RPMI8226 (cell line): Measurements from ENCODE around the gene P2RX3.
A peak's percentile ranks its signal among the peaks of the same experiment; 100 is the strongest.
"Not testable (repeated sequence)": the region's sequence is repeated elsewhere in the genome, so short reads cannot be mapped to it uniquely, and the experiment has no call there.

Experiments used
- DNase-seq: peaks from one replicate; pipeline ENCODE4 v3.0.0-alpha.2; 2015

The P2RX3 gene

GRCh38 chr11:57327721-57328120, 10.4 kb upstream of the P2RX3 start:
- no peak for DNase-seq

GRCh38 chr11:57330029-57330428, 8.1 kb upstream of the P2RX3 start:
- DNase-seq = no peak

- no peak for DNase-seq
Observed at GRCh38 chr11:57331720-57332119, 6.4 kb upstream of the P2RX3 start.

- no peak for DNase-seq
Observed at GRCh38 chr11:57332694-57333440, 5.3 kb upstream of the P2RX3 start.

GRCh38 chr11:57335023-57335342, 3.2 kb upstream of the P2RX3 start:
- DNase-seq = no peak

- DNase-seq = peak; percentile 96
Observed at GRCh38 chr11:57335343-57336110, 2.6 kb upstream of the P2RX3 start, which contains the start of gene SSRP1. TSS of gene SSRP1 (minus strand) at chr11:57335892. CDS start at chr11:57335121, 771 bp downstream.

GRCh38 chr11:57336111-57336666, 2.0 kb upstream of the P2RX3 start:
- no peak for DNase-seq

- DNase-seq = not testable (repeated sequence)
Observed at GRCh38 chr11:57336856-57337255, 1.3 kb upstream of the P2RX3 start.

GRCh38 chr11:57339328-57339727, 1.2 kb downstream of the P2RX3 start:
- DNase-seq = no peak

DNA sequence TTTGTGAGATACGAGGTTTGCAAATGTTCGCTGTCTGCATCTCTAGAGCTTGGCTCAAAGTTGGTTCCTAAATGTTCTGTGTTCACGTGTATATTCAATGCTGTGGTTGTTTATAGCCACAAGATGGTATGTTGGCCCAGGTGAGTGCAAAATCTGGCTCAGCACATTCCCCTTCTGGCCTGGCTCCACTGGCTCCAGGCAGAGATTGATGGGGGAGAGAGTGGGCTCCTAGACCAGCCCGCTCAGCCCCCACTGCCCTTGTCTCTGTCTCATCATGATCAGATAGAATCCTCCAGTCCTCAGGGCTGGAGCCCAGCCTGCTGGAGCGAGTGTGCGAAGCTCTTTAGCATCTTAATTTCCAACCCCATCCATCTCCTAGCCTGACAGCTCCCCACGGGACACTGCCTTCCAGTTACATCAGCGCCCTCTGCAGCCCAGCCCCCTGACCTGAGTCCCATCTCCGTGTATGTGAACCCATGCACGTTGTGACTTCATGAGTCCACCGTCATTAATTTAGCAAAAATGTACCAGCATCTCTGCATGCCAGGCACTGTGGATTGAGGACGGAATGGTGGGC, 2.0 kb downstream of the P2RX3 start:
- peak; percentile 52 for DNase-seq

- DNase-seq = no peak
Observed at GRCh38 chr11:57341250-57341808, 3.2 kb downstream of the P2RX3 start.

GRCh38 chr11:57342702-57343101, 4.5 kb downstream of the P2RX3 start:
- no peak for DNase-seq

GRCh38 chr11:57343825-57344224, 5.7 kb downstream of the P2RX3 start:
- no peak for DNase-seq

- no peak for DNase-seq
Observed at GRCh38 chr11:57344826-57345225, 6.7 kb downstream of the P2RX3 start.

DNA sequence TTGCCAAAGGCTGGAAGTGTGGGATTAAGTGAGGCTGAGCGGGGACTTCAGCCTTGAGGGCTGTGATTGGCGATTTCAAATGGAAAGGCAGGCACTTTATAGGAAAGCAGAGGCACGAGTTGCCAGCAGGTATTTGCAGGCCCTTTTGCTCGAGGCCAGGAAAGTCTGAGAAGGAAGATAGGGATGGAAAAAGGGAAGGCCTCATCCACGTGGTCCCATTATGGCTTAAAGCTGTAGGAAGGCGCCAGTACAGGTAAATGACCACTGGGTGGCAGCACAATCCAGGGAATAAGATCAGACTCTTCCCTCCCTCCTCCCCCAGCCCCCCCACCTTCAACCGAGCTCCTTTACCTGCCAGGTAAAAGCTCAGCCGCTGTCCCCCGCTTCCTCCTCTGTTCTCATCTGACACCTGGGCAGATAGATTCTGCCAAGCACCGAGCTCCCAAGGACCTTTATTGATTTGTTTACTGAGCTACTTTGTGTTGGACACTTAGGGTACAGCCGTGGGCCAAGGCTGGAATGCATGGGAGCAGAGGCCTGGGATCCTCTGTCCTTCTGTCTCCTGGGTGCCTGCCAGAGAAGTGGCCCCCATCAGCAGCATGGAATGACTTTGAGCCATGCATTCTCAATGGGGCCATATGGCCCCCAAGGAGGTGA, 7.5 kb downstream of the P2RX3 start:
- DNase-seq = peak; percentile 85

DNA sequence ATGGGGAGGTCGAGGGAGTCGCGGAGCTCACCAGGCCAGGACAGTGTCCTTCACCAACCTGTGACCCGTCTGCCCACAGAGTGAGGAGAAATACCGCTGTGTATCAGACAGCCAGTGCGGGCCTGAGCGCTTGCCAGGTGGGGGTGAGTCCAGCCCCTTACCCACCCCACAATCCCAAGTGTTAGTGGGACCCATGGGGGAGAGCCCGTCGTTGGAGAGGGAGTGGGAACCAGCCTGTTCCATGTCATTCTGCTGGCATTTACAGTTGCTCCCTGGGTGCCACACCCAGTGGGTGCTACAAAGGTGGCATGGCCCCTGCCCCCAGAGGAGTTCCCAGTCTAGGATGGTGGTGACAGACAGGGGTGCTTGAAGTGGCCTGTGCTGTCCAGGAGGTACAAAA, 9.2 kb downstream of the P2RX3 start:
- no peak for DNase-seq

GRCh38 chr11:57348052-57348451, 9.9 kb downstream of the P2RX3 start:
- DNase-seq = no peak

- no peak for DNase-seq
Observed at GRCh38 chr11:57348636-57349313, 10.6 kb downstream of the P2RX3 start.

DNA sequence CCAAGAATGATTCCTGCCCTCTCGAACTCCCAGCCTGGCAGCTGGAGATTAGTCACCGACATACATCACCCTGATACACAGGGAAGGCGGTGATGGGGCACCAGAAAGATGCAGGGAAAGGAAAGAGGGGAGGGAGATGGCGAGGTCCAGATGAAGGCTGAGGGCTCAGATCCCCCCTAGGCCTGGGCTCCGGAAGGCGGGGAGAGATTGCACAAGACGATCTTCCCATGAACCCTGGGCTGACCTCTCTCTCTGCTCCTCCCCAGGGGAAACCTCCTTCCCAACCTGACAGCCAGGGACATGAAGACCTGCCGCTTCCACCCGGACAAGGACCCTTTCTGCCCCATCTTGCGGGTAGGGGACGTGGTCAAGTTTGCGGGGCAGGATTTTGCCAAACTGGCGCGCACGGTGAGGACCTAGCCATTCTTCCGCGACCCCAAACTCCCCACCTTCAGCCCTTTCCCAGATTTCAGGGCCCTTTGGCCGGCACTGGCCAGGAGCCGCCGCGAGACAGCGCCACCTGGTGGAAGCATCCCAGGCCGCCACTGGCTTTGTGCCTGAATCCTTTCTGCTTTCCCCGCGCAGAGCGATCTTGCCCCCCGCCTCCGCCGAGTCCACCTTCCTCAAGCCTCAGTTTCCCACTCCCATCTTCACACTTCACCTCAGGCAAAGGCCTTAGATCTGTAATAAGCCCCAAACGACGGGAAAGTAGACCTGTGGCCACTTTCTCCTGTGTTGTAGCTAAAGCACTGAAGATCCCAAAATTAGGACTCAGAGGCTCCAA, 11.5 kb downstream of the P2RX3 start:
- peak; percentile 72 for DNase-seq

DNA sequence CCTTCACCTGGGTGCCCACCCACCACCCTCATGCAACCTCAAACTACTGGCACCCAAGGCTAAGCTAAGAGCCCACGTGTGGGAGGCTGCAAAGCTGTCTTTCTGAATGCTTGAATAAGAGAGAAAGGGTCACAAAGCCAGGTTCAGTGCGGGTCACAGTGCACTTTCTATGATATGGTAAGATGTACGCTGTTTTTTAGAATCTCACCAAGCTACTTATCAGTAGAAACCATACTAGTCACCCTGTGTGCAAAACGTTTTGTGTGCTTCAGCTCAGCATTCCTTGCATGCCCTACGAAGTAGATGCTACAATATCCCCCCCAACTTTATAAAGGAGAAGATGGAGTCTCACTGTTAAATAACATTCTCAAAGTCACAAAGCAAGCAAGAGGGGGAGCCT, 14.9 kb downstream of the P2RX3 start:
- no peak for DNase-seq

- DNase-seq = no peak
Observed at GRCh38 chr11:57353446-57353845, 15.3 kb downstream of the P2RX3 start.
